SK-N-SH (cell line): Measurements from ENCODE around the gene ZCCHC13. TPM values are rescaled to one million over a fixed set of nuclear protein-coding genes. Genes with fewer than 3 reads are reported as not detected.

Experiments used
- CTCF ChIA-PET: fragments of 300-600, 350-600 bp; formaldehyde crosslinking; extraction: SDS; loops from one replicate; lab custom pipeline; 2021; lab: Yijun Ruan, JAX
- POLR2A ChIA-PET: fragments of 350-600 bp; sonication (Branson Sonifier 250); formaldehyde crosslinking; extraction: SDS; loops from one replicate; lab custom pipeline; 2020; ENCODE audit warnings: antibody characterized with exemption, inconsistent platforms; lab: Yijun Ruan, JAX
- DNase-seq: peaks from one replicate; pipeline ENCODE4 v3.0.0; 2012
- H2AFZ ChIP-seq: fragments of 200-600 bp; sonication (generic); 2 replicates; pipeline ENCODE4 v1.8.1; 2016; ENCODE audit warnings: antibody characterized with exemption, mild to moderate bottlenecking, low read depth
- H3F3A ChIP-seq: fragments of 200-600 bp; sonication (generic); replicated peaks from 2 replicates; pipeline ENCODE3; 2016; ENCODE audit warnings: antibody characterized with exemption, mild to moderate bottlenecking; ENCODE audit not compliant: insufficient read depth
- H3K27ac ChIP-seq, 2 experiments: fragments of 200-500 bp in 1 of 2; fragments of 200-600 bp in 1 of 2; sonication (Bioruptor generic) in 1 of 2; sonication (generic), shearing (Covaris generic) in 1 of 2; 2 replicates each; pipeline versions ENCODE4 v1.5.1 to v1.6.1; 2014 to 2016; ENCODE audit warnings: low read depth in 2 of 2, inconsistent platforms in 1 of 2, low read length in 1 of 2, mild to moderate bottlenecking in 1 of 2, mixed read lengths in 1 of 2
- H3K27me3 ChIP-seq: fragments of 200-600 bp; sonication (generic), shearing (Covaris generic); 2 replicates; pipeline ENCODE4 v1.6.1; 2016; ENCODE audit warnings: mixed run types; ENCODE audit not compliant: insufficient read depth
- H3K36me3 ChIP-seq, 2 experiments: fragments of 200-500 bp in 1 of 2; fragments of 200-600 bp in 1 of 2; sonication (Bioruptor generic) in 1 of 2; sonication (generic) in 1 of 2; replicated peaks in 1 of 2; 2 replicates each; pipeline versions ENCODE3 to v1.5.1; 2014 to 2016; ENCODE audit warnings: low read length in 1 of 2, mild to moderate bottlenecking in 1 of 2; ENCODE audit not compliant: insufficient read depth in 2 of 2, control insufficient read depth in 1 of 2
- H3K4me1 ChIP-seq, 2 experiments: fragments of 200-500 bp in 1 of 2; fragments of 200-600 bp in 1 of 2; sonication (Bioruptor generic) in 1 of 2; sonication (generic), shearing (Covaris generic) in 1 of 2; 2 replicates each; pipeline versions ENCODE4 v1.5.1 to v1.6.1; 2014 to 2016; ENCODE audit warnings: low read depth in 1 of 2, low read length in 1 of 2, mixed run types in 1 of 2; ENCODE audit not compliant: insufficient read depth in 2 of 2, control insufficient read depth in 1 of 2
- H3K4me2 ChIP-seq: fragments of 200-600 bp; sonication (generic), shearing (Covaris generic); 2 replicates; pipeline ENCODE4 v1.6.1; 2017; ENCODE audit warnings: mixed run types
- H3K4me3 ChIP-seq, 2 experiments: fragments of 200-500 bp in 1 of 2; fragments of 200-600 bp in 1 of 2; sonication (Bioruptor generic) in 1 of 2; sonication (generic), shearing (Covaris generic) in 1 of 2; 2 replicates each; pipeline versions ENCODE4 v1.5.1 to v1.8.1; 2014 to 2016; ENCODE audit warnings: low read depth in 2 of 2, inconsistent platforms in 1 of 2, low read length in 1 of 2, mild to moderate bottlenecking in 1 of 2, mixed read lengths in 1 of 2, moderate library complexity in 1 of 2
- H3K79me2 ChIP-seq: fragments of 200-600 bp; sonication (generic); 2 replicates; pipeline ENCODE4 v1.8.1; 2017; ENCODE audit warnings: mild to moderate bottlenecking; ENCODE audit not compliant: insufficient read depth
- H3K9ac ChIP-seq: fragments of 200-600 bp; sonication (generic); 2 replicates; pipeline ENCODE4 v1.6.1; 2017; ENCODE audit warnings: mixed run types
- H3K9me2 ChIP-seq: fragments of 200-600 bp; sonication (generic); 2 replicates; pipeline ENCODE4 v1.6.1; 2017; ENCODE audit warnings: mixed run types
- H3K9me3 ChIP-seq: fragments of 200-600 bp; sonication (generic); 2 replicates; pipeline ENCODE4 v1.6.1; 2017; ENCODE audit warnings: mixed run types, mild to moderate bottlenecking, moderate library complexity
- H4K20me1 ChIP-seq: fragments of 200-600 bp; sonication (generic); 2 replicates; pipeline ENCODE4 v1.6.1; 2017; ENCODE audit warnings: mild to moderate bottlenecking, mixed run types; ENCODE audit not compliant: insufficient read depth
- CHD2 ChIP-seq: fragments of 150-350 bp; IDR thresholded peaks from 2 replicates; pipeline ENCODE4 v1.6.1; 2018; ENCODE audit warnings: low read length; ENCODE audit not compliant: partially characterized antibody
- FOXM1 ChIP-seq: IDR thresholded peaks from 2 replicates; pipeline ENCODE4 v1.4.0; 2012; ENCODE audit warnings: low read depth, mild to moderate bottlenecking
- GABPA ChIP-seq: IDR thresholded peaks from 2 replicates; pipeline ENCODE4 v1.4.0; 2012; ENCODE audit warnings: low read depth, mild to moderate bottlenecking
- JUND ChIP-seq: IDR thresholded peaks from 2 replicates; pipeline ENCODE4 v1.4.0; 2012
- NFIC ChIP-seq: IDR thresholded peaks from 2 replicates; pipeline ENCODE4 v1.4.0; 2012; ENCODE audit warnings: borderline replicate concordance
- RAD21 ChIP-seq: IDR thresholded peaks from 2 replicates; pipeline ENCODE4 v1.6.1; 2012; ENCODE audit warnings: mild to moderate bottlenecking, low read length
- SIN3A ChIP-seq: IDR thresholded peaks from 2 replicates; pipeline ENCODE4 v1.6.1; 2012; ENCODE audit warnings: low read depth, mild to moderate bottlenecking, low read length, moderate library complexity, borderline replicate concordance
- TCF12 ChIP-seq: IDR thresholded peaks from 2 replicates; pipeline ENCODE4 v1.4.0; 2012
- USF2 ChIP-seq: fragments of 150-350 bp; IDR thresholded peaks from 2 replicates; pipeline ENCODE4 v1.6.1; 2017; ENCODE audit warnings: antibody characterized with exemption, low read length, low read depth, borderline replicate concordance
- YY1 ChIP-seq: IDR thresholded peaks from 2 replicates; pipeline ENCODE4 v1.4.0; 2012; ENCODE audit warnings: low read depth, mild to moderate bottlenecking
- ZBTB33 ChIP-seq: IDR thresholded peaks from 2 replicates; pipeline ENCODE4 v1.4.0; 2012; ENCODE audit warnings: low read depth, borderline replicate concordance
- WGBS: methylation state at CpG from one replicate; pipeline ENCODE4 v1.1.6; 2017; ENCODE audit warnings: low lambda C conversion rate; 5-methylcytosine and 5-hydroxymethylcytosine counted together
- polyA plus RNA-seq, 3 experiments: library from polyadenylated mRNA; depleted of rRNA; stranded (reverse); fragments of >200 nt; gene quantifications; 2 replicates each; pipeline ENCODE4 v1.2.3, GENCODE V29; 2012
- TF ChIP-seq, protein P1 (sequence below): IDR thresholded peaks from 2 replicates; pipeline ENCODE4 v1.4.0; 2012; ENCODE audit warnings: low read depth, borderline replicate concordance
- TF ChIP-seq, protein P2 (sequence below): IDR thresholded peaks from 2 replicates; pipeline ENCODE4 v1.4.0; 2012; ENCODE audit warnings: low read depth
- TF ChIP-seq, protein P3 (sequence below): IDR thresholded peaks from 2 replicates; pipeline ENCODE4; 2012

Gene ZCCHC13
- polyA plus RNA-seq, 1 of the 3 experiments (the other 2 are of a cell fraction) = not detected

DNA sequence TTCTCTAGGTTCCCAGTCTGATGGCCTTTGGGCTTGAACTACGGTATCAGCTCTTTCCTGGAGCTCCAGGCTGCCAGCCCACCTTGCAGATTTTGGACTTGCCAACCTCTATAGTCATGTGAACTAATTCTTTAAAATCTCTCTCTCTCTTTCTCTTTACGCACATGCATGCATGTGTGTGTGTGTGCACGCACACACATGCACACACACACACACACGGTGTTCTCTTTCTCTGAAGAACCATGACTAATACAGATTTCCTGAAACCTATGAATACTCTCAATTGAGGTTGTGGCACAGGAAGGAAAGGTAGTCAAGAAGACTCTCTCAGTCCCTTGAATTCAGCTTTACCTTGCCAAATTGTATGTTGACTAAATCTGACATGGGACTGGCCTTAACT is 6.2 kb upstream of the ZCCHC13 start:
- 58% methylated on average over 4 of the region's 4 CpGs for WGBS
- TF ChIP-seq, protein P1, sequence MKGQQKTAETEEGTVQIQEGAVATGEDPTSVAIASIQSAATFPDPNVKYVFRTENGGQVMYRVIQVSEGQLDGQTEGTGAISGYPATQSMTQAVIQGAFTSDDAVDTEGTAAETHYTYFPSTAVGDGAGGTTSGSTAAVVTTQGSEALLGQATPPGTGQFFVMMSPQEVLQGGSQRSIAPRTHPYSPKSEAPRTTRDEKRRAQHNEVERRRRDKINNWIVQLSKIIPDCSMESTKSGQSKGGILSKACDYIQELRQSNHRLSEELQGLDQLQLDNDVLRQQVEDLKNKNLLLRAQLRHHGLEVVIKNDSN = no peak
- TF ChIP-seq GABPA (no peak), SIN3A (no peak), JUND (no peak), RAD21 (no peak), FOXM1 (no peak), CHD2 (no peak), USF2 (no peak), YY1 (no peak), NFIC (no peak), TCF12 (no peak), ZBTB33 (no peak)
- TF ChIP-seq, protein P2, sequence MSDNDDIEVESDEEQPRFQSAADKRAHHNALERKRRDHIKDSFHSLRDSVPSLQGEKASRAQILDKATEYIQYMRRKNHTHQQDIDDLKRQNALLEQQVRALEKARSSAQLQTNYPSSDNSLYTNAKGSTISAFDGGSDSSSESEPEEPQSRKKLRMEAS = no peak
- TF ChIP-seq, protein P3, sequence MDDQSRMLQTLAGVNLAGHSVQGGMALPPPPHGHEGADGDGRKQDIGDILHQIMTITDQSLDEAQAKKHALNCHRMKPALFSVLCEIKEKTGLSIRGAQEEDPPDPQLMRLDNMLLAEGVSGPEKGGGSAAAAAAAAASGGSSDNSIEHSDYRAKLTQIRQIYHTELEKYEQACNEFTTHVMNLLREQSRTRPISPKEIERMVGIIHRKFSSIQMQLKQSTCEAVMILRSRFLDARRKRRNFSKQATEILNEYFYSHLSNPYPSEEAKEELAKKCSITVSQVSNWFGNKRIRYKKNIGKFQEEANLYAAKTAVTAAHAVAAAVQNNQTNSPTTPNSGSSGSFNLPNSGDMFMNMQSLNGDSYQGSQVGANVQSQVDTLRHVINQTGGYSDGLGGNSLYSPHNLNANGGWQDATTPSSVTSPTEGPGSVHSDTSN = no peak
- TF ChIP-seq, all 33 proteins: peak for 0

More for the DNA sequence above, 6.2 kb upstream of the ZCCHC13 start:
- Histone ChIP-seq H4K20me1 (no peaks in the 10 kb centered on the region), H3K79me2 (0 out of 2 replicates have a peak, but pooled peaks cover 3% of the 10 kb centered on the region), H3K27ac (no peak overlapping the region), H3K36me3 (no peaks in the 10 kb centered on the region), H3K9me2 (no peaks in the 10 kb centered on the region), H3K27me3 (no peaks in the 10 kb centered on the region), H3K9ac (no peak overlapping the region), H3K9me3 (no peaks in the 10 kb centered on the region), H3K4me3 (no peak overlapping the region), H3F3A (peaks cover 3% of the 10 kb centered on the region), H2AFZ (no peak overlapping the region), H3K4me1 (no peaks in the 10 kb centered on the region), H3K4me2 (no peak overlapping the region)
- ChIA-PET CTCF (no interaction called here), POLR2A (no interaction called here)
- DNase-seq = no peak
